Stromal cell of bone marrow (primary cell): ENCODE measurements around the gene SLC16A12.

ENCODE experiments used
- DNase-seq: peaks from one replicate; pipeline ENCODE4 v3.0.0-alpha.2; 2012; ENCODE audit warnings: low read depth

The SLC16A12 gene

GRCh38 chr10:89535171-89536012, at the start of gene SLC16A12:
TSS of gene SLC16A12 (minus strand) at chr10:89535594. CDS start at chr10:89462578, 73,016 bp downstream.
- DNase-seq = no peak

- DNase-seq = no peak
These were observed 46.6 kb upstream of the SLC16A12 start for GRCh38 chr10:89582022-89582421.

GRCh38 chr10:89580243-89580642, 44.8 kb upstream of the SLC16A12 start:
- DNase-seq = no peak

- DNase-seq = no peak
These were observed 41.3 kb upstream of the SLC16A12 start for GRCh38 chr10:89576696-89577095.

GRCh38 chr10:89576022-89576421, 40.6 kb upstream of the SLC16A12 start:
- no peak for DNase-seq

- DNase-seq = no peak
These were observed 39.6 kb upstream of the SLC16A12 start for GRCh38 chr10:89575031-89575430.

- no peak for DNase-seq
These were observed 39.0 kb upstream of the SLC16A12 start for GRCh38 chr10:89574368-89574767.

GRCh38 chr10:89567576-89568245, 32.3 kb upstream of the SLC16A12 start:
- no peak for DNase-seq

- no peak for DNase-seq
These were observed 31.6 kb upstream of the SLC16A12 start for GRCh38 chr10:89566992-89567391.

- DNase-seq = no peak
These were observed 30.9 kb upstream of the SLC16A12 start for GRCh38 chr10:89566095-89566950.

GRCh38 chr10:89565180-89565579, 29.8 kb upstream of the SLC16A12 start:
- no peak for DNase-seq

- no peak for DNase-seq
These were observed 28.6 kb upstream of the SLC16A12 start for GRCh38 chr10:89563861-89564478.

GRCh38 chr10:89563311-89563710, 27.9 kb upstream of the SLC16A12 start:
- DNase-seq = no peak

GRCh38 chr10:89556600-89556999, 21.2 kb upstream of the SLC16A12 start:
- no peak for DNase-seq

GRCh38 chr10:89555688-89556445, 20.5 kb upstream of the SLC16A12 start:
- no peak for DNase-seq

- DNase-seq = no peak
These were observed 19.0 kb upstream of the SLC16A12 start for GRCh38 chr10:89554433-89554832.

GRCh38 chr10:89553064-89553734, 17.8 kb upstream of the SLC16A12 start:
- DNase-seq = peak; percentile 85

GRCh38 chr10:89552213-89552612, 16.8 kb upstream of the SLC16A12 start:
- no peak for DNase-seq

- no peak for DNase-seq
These were observed 15.1 kb upstream of the SLC16A12 start for GRCh38 chr10:89550509-89550908.

GRCh38 chr10:89549510-89549909, 14.1 kb upstream of the SLC16A12 start:
- no peak for DNase-seq

- no peak for DNase-seq
These were observed 13.3 kb upstream of the SLC16A12 start for GRCh38 chr10:89548673-89549072.
